Activated CD8-positive, alpha-beta T cell treated with anti-CD3 and anti-CD28 coated beads for 36 hours (primary cell): ENCODE results near the gene TMEM145. TPM values are rescaled to one million over a fixed set of nuclear protein-coding genes. Genes with fewer than 3 reads are reported as not detected.

Experiments used
- ATAC-seq: fragments of 200-7000 bp; cut with Tn5 transposase; one replicate; pipeline ENCODE4 v1.10.0; 2021; ENCODE audit warnings: mild to moderate bottlenecking, moderate library complexity
- CTCF ChIA-PET: fragments of 350-600 bp; sonication (Branson Sonifier 250); formaldehyde crosslinking; loops from one replicate; lab custom pipeline; 2021; ENCODE audit warnings: antibody characterized with exemption; lab: Charles Lee
- POLR2A ChIA-PET: fragments of 350-600 bp; sonication (Branson Sonifier 250); formaldehyde crosslinking; loops from one replicate; lab custom pipeline; 2021; ENCODE audit warnings: antibody characterized with exemption; lab: Charles Lee
- DNase-seq: peaks from one replicate; pipeline ENCODE4 v3.0.0-alpha.2; 2020
- H3K27ac Mint-ChIP-seq: one replicate; pipeline ENCODE4 v1.8.0; 2021; ENCODE audit warnings: mild to moderate bottlenecking, mixed read lengths
- H3K27me3 Mint-ChIP-seq: one replicate; pipeline ENCODE4 v1.8.0; 2021; ENCODE audit warnings: mixed read lengths
- H3K36me3 Mint-ChIP-seq: one replicate; pipeline ENCODE4 v1.8.0; 2021; ENCODE audit warnings: low read depth, mixed read lengths
- H3K4me1 Mint-ChIP-seq: one replicate; pipeline ENCODE4 v1.8.0; 2021; ENCODE audit warnings: low read depth, mixed read lengths
- H3K4me3 Mint-ChIP-seq: one replicate; pipeline ENCODE4 v1.8.0; 2021; ENCODE audit warnings: mild to moderate bottlenecking, moderate library complexity, mixed read lengths
- H3K9me3 Mint-ChIP-seq: one replicate; pipeline ENCODE4 v1.8.0; 2021; ENCODE audit warnings: mixed read lengths
- intact Hi-C: fragments of 100-400 bp; cut with micrococcal nuclease; formaldehyde crosslinking; loops from one replicate; pipeline ENCODE4 v1.10.0; 2022
- microRNA-seq: library from miRNA; unstranded; fragments of <30 nt; microRNA quantifications from one replicate; pipeline ENCODE4 v1.2.0, GENCODE V29; 2022; ENCODE audit warnings: borderline microRNAs expressed, borderline replicate concordance
- total RNA-seq, 2 experiments: library from RNA; stranded (reverse); gene quantifications; one replicate each; pipeline ENCODE4 v1.2.3, GENCODE V29; 2021
- TF ChIP-seq, protein P1 (sequence below): fragments of 200-600 bp; IDR thresholded peaks from one replicate; pipeline ENCODE4 v1.8.0; 2022; ENCODE audit warnings: antibody characterized with exemption, mild to moderate bottlenecking

Gene TMEM145
- total RNA-seq, 2 experiments from 2014 or later, result 3.0 to 3.2 TPM

DNA sequence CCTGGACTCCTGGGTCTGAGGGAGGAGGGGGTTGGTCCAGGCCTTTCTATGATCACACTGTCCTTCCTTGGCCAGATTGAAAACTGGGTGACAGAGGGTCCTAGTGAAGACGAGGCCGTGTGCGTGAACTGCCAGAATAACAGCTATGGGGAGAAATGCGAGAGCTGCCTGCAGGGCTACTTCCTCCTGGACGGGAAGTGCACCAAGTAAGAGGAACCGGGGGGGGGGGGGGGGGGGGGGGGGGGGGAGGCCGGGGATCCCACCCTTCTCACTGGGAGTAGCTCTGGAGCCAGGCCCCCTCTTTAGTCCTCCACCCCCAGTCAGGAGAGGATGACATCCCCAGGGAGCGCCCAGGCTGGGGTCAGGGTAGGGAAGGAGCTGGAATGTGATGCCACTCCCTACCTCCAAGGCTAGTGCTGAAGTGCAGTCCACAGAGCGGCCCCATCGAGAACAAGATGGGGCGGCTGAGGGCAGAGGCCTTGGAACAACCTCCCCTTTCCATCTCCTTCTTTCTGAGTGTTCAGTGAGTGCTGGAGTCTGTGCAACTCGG is 57.6 kb downstream of the TMEM145 start:
- DNase-seq (no peak), ATAC-seq (no peak)
- H3K27me3 Mint-ChIP-seq, result no peaks in the 10 kb centered on the region
- TF ChIP-seq, protein P1, sequence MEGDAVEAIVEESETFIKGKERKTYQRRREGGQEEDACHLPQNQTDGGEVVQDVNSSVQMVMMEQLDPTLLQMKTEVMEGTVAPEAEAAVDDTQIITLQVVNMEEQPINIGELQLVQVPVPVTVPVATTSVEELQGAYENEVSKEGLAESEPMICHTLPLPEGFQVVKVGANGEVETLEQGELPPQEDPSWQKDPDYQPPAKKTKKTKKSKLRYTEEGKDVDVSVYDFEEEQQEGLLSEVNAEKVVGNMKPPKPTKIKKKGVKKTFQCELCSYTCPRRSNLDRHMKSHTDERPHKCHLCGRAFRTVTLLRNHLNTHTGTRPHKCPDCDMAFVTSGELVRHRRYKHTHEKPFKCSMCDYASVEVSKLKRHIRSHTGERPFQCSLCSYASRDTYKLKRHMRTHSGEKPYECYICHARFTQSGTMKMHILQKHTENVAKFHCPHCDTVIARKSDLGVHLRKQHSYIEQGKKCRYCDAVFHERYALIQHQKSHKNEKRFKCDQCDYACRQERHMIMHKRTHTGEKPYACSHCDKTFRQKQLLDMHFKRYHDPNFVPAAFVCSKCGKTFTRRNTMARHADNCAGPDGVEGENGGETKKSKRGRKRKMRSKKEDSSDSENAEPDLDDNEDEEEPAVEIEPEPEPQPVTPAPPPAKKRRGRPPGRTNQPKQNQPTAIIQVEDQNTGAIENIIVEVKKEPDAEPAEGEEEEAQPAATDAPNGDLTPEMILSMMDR, result no peak
- POLR2A ChIA-PET, result no interaction called here
- H3K9me3 Mint-ChIP-seq, result no peaks in the 10 kb centered on the region
- CTCF ChIA-PET, result interaction anchor here (0.8 to 1.5 kb wide), 2 partner anchors 9 to 30 kb away, joined by 3 to 4 read pairs; no protein-coding TSS in a partner anchor
- intact Hi-C loops, result no loop called here
- no peaks in the 10 kb centered on the region for H3K36me3 Mint-ChIP-seq
- H3K27ac Mint-ChIP-seq, result no peak overlapping the region
- H3K4me1 Mint-ChIP-seq, result no peaks in the 10 kb centered on the region
- no peak overlapping the region for H3K4me3 Mint-ChIP-seq

Small RNA genes within 50 kb of the gene (microRNA-seq; reads per million reads assigned to microRNA genes)
- not detected for gene MIR8077

Other genes starting within 250 kb of the TMEM145 start
- under 1 TPM; 0.63 to 0.95 TPM for gene GRIK5, start 243.1 kb upstream of the TMEM145 start, total RNA-seq
- 10 to 100 TPM; 12.4 to 12.8 TPM for gene ZNF574, start 237.1 kb upstream of the TMEM145 start, total RNA-seq
- 10 to 100 TPM; 37.7 to 40.7 TPM for gene POU2F2, start 180.9 kb upstream of the TMEM145 start, total RNA-seq
- gene DEDD2, start 95.6 kb upstream of the TMEM145 start, total RNA-seq, result 10 to 100 TPM; 21.7 to 22.5 TPM
- gene ZNF526, start 93.0 kb upstream of the TMEM145 start, total RNA-seq, result 10 to 100 TPM; 12.0 to 12.3 TPM
- gene GSK3A, start 70.7 kb upstream of the TMEM145 start, total RNA-seq, result 10 to 100 TPM; 30.5 to 31.7 TPM
- 10 to 100 TPM; 60.0 to 69.2 TPM for gene ERF, start 58.2 kb upstream of the TMEM145 start, total RNA-seq
- gene CIC, start 44.1 kb upstream of the TMEM145 start, total RNA-seq, result 10 to 100 TPM; 60.7 to 65.6 TPM
- under 1 TPM; 0.38 to 0.49 TPM for gene PRR19, start 11.2 kb upstream of the TMEM145 start, total RNA-seq
- 10 to 100 TPM; 39.1 to 42.4 TPM for gene PAFAH1B3, start 10.7 kb upstream of the TMEM145 start, total RNA-seq
- 1 to 10 TPM; 7.0 to 8.0 TPM for gene MEGF8, start 12.3 kb downstream of the TMEM145 start, total RNA-seq
- gene CNFN, start 77.0 kb downstream of the TMEM145 start, total RNA-seq, result not detected
- gene LIPE, start 114.1 kb downstream of the TMEM145 start, total RNA-seq, result 10 to 100 TPM; 28.4 to 34.3 TPM
- not detected for gene CXCL17, start 129.6 kb downstream of the TMEM145 start, total RNA-seq
- 1 to 10 TPM; 5.2 to 5.3 TPM for gene CEACAM1, start 215.2 kb downstream of the TMEM145 start, total RNA-seq